ENCODE measurements around the gene MYO1D.

DNA sequence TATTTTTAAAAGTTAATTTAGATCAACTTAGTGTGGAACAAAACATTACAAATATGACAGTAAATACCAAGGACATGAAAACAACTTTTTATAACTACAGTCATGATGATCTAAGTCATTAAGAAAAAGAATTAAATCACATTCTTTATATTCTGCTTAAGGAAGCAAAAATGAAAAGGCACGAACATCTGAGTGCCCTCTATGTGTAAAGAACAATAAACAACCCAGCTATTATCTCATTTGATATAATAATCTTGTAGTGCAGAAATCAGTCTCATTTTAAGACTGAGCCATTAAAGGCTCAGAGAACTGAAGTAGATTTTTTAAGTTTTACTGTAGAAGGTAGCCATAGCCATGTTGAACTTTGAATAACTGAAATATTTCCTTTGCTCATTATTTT, 13.4 kb downstream of the MYO1D start:
- TF ChIP-seq POLR2A (IDR thresholded peaks at IDR 0.05; ENCODE audit: borderline replicate concordance, extremely low read depth, insufficient read depth, insufficient read length) (no peak), ZBTB33 (IDR thresholded peaks at IDR 0.05; ENCODE audit: extremely low read depth, insufficient replicate concordance, low read length) (no peak), REST (IDR thresholded peaks at IDR 0.05; ENCODE audit: low read depth) (no peak), POLR2AphosphoS5 (IDR thresholded peaks at IDR 0.05; ENCODE audit: low read depth, low read length) (no peak), CTCF (IDR thresholded peaks at IDR 0.05 in 2 of 3, conservative IDR thresholded peaks at IDR 0.05 in 1 of 3; ENCODE audit: borderline replicate concordance in 1 of 3, insufficient read depth in 1 of 3, low read depth in 2 of 3, low read length in 2 of 3) (no peak), ZNF274 (IDR thresholded peaks at IDR 0.05; ENCODE audit: low read depth, low read length) (no peak), RAD21 (IDR thresholded peaks at IDR 0.05; ENCODE audit: low read depth) (no peak), EZH2 (IDR thresholded peaks at IDR 0.05) (no peak), SP1 (IDR thresholded peaks at IDR 0.05; ENCODE audit: low read depth) (no peak), JUND (IDR thresholded peaks at IDR 0.05) (no peak), EZH2phosphoT487 (IDR thresholded peaks at IDR 0.05; ENCODE audit: borderline replicate concordance) (no peak), YY1 (IDR thresholded peaks at IDR 0.05; ENCODE audit: extremely low read depth, insufficient replicate concordance, low read depth, low read length) (no peak), TCF7L2 (IDR thresholded peaks at IDR 0.05; ENCODE audit: borderline replicate concordance, extremely low read depth, insufficient read depth, insufficient read length) (no peak)
- TF ChIP-seq, protein P1, sequence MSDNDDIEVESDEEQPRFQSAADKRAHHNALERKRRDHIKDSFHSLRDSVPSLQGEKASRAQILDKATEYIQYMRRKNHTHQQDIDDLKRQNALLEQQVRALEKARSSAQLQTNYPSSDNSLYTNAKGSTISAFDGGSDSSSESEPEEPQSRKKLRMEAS (IDR thresholded peaks at IDR 0.05) = no peak

All from HCT116 (cell line).